Type B pancreatic cell (in vitro differentiated cells): ENCODE measurements around the gene MED12L. TPM values are rescaled to one million over a fixed set of nuclear protein-coding genes. Genes with fewer than 3 reads are reported as not detected.

Source experiments
- DNase-seq: peaks from one replicate; pipeline ENCODE4 v3.0.0; 2021; ENCODE audit warnings: mixed read lengths; ENCODE audit not compliant: unreplicated experiment; ENCODE audit errors: extremely low spot score
- H3K27ac Mint-ChIP-seq: 2 replicates; pipeline ENCODE4 v1.8.0; 2021; ENCODE audit warnings: mild to moderate bottlenecking, mixed read lengths
- H3K27me3 Mint-ChIP-seq: 2 replicates; pipeline ENCODE4 v1.8.0; 2021; ENCODE audit warnings: mixed read lengths
- H3K36me3 Mint-ChIP-seq: 2 replicates; pipeline ENCODE4 v1.8.0; 2021; ENCODE audit warnings: mixed read lengths
- H3K4me1 Mint-ChIP-seq: one replicate; pipeline ENCODE4 v1.8.0; 2021; ENCODE audit warnings: mixed read lengths; ENCODE audit not compliant: unreplicated experiment
- H3K4me3 Mint-ChIP-seq: 2 replicates; pipeline ENCODE4 v1.8.0; 2021; ENCODE audit warnings: mild to moderate bottlenecking, mixed read lengths
- H3K9me3 Mint-ChIP-seq: 2 replicates; pipeline ENCODE4 v1.8.0; 2021; ENCODE audit warnings: mixed read lengths
- total RNA-seq: library from RNA; stranded (reverse); gene quantifications from 2 replicates; pipeline ENCODE4 v1.2.1, GENCODE V29; 2021; ENCODE audit warnings: low replicate concordance
- TF ChIP-seq, protein P1 (sequence below): fragments of 200-600 bp; sonication (generic); conservative IDR thresholded peaks from 2 replicates; pipeline ENCODE4 v1.5.0; 2021; ENCODE audit warnings: antibody characterized with exemption, mild to moderate bottlenecking

MED12L gene
- total RNA-seq, 1 donor from 2014 or later: 6.4 TPM

DNA sequence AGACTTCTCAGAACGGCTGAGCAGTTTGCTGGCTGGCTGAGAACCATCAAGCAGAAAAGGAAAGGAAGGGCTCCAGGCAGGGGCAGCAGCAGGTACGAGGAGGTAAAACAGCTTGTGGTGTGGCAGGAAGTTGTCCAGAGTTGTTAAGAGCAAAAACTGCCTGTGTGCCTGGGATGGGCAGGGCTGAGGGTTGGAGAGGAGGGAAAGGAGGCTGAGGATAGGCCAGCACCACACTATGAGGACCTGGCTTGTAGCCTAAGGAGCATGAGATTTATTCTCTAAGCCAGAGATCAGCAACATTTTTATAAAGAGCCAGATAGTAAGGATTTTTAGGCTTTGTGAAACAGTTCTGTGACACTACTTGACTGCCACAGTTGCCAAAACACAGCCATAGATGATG lies 367.4 kb downstream of the MED12L start:
- TF ChIP-seq, protein P1, sequence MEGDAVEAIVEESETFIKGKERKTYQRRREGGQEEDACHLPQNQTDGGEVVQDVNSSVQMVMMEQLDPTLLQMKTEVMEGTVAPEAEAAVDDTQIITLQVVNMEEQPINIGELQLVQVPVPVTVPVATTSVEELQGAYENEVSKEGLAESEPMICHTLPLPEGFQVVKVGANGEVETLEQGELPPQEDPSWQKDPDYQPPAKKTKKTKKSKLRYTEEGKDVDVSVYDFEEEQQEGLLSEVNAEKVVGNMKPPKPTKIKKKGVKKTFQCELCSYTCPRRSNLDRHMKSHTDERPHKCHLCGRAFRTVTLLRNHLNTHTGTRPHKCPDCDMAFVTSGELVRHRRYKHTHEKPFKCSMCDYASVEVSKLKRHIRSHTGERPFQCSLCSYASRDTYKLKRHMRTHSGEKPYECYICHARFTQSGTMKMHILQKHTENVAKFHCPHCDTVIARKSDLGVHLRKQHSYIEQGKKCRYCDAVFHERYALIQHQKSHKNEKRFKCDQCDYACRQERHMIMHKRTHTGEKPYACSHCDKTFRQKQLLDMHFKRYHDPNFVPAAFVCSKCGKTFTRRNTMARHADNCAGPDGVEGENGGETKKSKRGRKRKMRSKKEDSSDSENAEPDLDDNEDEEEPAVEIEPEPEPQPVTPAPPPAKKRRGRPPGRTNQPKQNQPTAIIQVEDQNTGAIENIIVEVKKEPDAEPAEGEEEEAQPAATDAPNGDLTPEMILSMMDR: no peak
- no peak for DNase-seq
- H3K4me3 Mint-ChIP-seq: no peak overlapping the region
- H3K36me3 Mint-ChIP-seq: no peaks in the 10 kb centered on the region
- peaks cover 4% of the 10 kb centered on the region for H3K4me1 Mint-ChIP-seq
- H3K27me3 Mint-ChIP-seq: no peaks in the 10 kb centered on the region
- H3K9me3 Mint-ChIP-seq: no peaks in the 10 kb centered on the region
- no peak overlapping the region for H3K27ac Mint-ChIP-seq

DNA sequence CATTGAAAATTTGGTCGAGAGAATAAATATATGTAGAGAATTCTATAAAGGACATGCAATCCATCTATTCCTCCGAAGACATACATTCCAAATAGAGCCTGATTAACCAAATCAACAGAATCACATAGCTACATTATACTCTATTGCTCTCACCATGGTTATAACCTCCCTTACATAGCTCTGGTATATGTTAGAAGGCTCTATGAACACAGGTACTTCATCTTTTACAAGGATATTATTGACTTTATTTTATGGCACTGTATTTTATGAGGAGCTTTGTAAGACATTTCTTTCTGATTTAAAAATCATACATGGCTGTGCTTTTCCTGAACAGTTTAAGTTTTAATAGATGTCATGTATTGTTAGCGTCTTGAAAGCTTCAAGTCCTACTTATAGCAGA lies 370.6 kb downstream of the MED12L start:
- no peak for DNase-seq
- Mint-ChIP-seq H3K4me3 (no peak overlapping the region), H3K4me1 (peaks cover 11% of the 10 kb centered on the region), H3K27ac (no peak overlapping the region), H3K36me3 (no peaks in the 10 kb centered on the region), H3K27me3 (peaks cover 6% of the 10 kb centered on the region), H3K9me3 (no peaks in the 10 kb centered on the region)
- TF ChIP-seq, protein P1: no peak

DNA sequence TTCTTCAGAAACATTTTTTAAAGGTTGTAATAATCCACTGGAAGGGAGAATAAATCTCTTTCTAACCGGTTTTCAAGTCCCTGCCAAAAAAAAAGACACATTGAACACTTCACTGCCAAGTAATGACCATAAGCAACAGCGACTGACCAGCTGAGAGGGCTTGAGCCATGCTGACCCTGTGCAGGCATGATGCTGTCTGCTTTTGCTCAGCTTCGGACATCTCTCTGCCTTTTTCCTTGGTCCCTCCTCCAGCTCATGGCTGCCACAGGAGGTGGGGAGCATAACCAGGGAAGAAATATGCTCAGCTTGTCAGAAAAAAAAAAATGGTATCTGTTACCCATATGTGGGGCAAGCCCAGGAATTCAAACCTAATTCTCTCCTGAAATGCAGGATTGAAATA lies 373.9 kb downstream of the MED12L start:
- Mint-ChIP-seq H3K36me3 (no peaks in the 10 kb centered on the region), H3K27me3 (peaks cover 15% of the 10 kb centered on the region), H3K9me3 (no peaks in the 10 kb centered on the region), H3K4me3 (peak overlapping the region; percentile 87), H3K27ac (no peak overlapping the region), H3K4me1 (peaks cover 11% of the 10 kb centered on the region)
- DNase-seq: no peak
- TF ChIP-seq, protein P1: no peak

DNA sequence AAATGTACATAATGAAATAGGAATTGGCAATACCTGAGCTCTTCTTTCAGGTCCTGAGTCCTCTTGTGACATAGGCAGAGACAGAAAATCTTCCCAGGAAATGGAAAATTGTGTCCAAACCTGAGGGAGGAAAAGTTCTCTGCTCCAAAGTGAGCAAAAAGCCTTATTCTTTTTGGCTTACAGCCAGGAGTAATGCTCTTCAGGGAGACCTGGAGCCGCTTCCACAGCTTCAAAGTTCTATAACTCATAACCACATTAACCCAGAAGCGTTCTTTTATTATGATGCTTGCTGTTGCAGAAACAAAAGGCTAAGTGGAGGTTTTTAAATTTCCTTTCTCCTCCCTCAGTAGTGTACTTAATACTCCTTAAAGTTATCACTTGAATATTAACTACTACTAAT lies 374.8 kb downstream of the MED12L start:
- peaks cover 11% of the 10 kb centered on the region for H3K4me1 Mint-ChIP-seq
- no peak for DNase-seq
- no peaks in the 10 kb centered on the region for H3K36me3 Mint-ChIP-seq
- H3K4me3 Mint-ChIP-seq: peak overlapping the region; percentile 87
- H3K27ac Mint-ChIP-seq: peak overlapping the region; percentile 35
- peaks cover 18% of the 10 kb centered on the region for H3K27me3 Mint-ChIP-seq
- TF ChIP-seq, protein P1: no peak
- no peaks in the 10 kb centered on the region for H3K9me3 Mint-ChIP-seq

DNA sequence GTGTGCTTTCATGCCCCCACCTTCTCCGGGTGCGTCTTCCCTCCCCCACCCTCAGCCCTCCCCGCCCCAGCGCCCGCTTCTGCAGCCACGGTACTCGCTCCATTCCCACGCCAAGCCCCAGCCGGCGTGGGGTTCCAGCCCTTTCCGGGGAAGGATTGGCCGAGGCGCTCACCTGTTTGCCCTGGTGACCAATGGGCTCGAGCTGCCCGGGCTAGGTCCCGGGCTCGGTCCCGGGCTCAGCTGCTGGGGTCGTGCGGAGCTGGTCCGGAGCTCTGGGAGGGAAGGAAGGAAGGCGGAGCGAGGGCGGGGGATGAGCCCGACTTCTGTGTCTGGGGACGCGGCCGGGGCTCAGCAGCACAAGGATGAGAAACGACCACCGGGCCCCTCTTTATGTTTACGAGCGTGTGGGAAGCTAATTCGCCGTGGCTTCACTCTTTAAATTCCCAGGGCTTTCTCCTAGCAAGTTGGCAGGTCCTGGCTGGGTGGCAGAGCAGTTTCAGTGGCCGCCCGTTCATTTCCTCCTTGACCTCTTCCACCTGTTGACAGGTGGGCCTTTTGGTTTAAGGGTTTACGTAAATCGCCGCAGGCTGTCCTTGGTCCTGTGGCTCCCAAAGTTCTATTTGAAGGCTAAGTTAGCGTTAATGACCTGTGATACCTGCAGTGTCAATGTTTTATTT lies 375.4 kb downstream of the MED12L start, which contains the start of gene IGSF10:
Gene IGSF10 (minus strand): TSS at position 288 of the 677 bp plus-strand sequence. CDS start 2,352 bp downstream, outside the sequence.
- DNase-seq: no peak
- H3K9me3 Mint-ChIP-seq: no peaks in the 10 kb centered on the region
- peaks cover 11% of the 10 kb centered on the region for H3K4me1 Mint-ChIP-seq
- TF ChIP-seq, protein P1: no peak
- peak within 1 kb of the TSS; percentile 87 for H3K4me3 Mint-ChIP-seq
- no peaks in the 10 kb centered on the region for H3K36me3 Mint-ChIP-seq
- H3K27me3 Mint-ChIP-seq: peaks cover 18% of the 10 kb centered on the region
- H3K27ac Mint-ChIP-seq: peak within 1 kb of the TSS; percentile 35
